IgD-negative memory B cell (primary cell): ENCODE measurements around the gene PITPNC1. TPM values are rescaled to one million over a fixed set of nuclear protein-coding genes. Genes with fewer than 3 reads are reported as not detected.

Experiments used
- H3K27ac Mint-ChIP-seq, 3 donors: one replicate each; pipeline ENCODE4 v1.8.0; 2020 to 2022; ENCODE audit warnings: mild to moderate bottlenecking in 3 of 3, mixed read lengths in 3 of 3, moderate library complexity in 1 of 3
- H3K27me3 Mint-ChIP-seq: one replicate; pipeline ENCODE4 v1.8.0; 2021; ENCODE audit warnings: mixed read lengths
- H3K36me3 Mint-ChIP-seq: one replicate; pipeline ENCODE4 v1.8.0; 2020; ENCODE audit warnings: mild to moderate bottlenecking, mixed read lengths
- H3K4me1 Mint-ChIP-seq, 3 donors: one replicate each; pipeline ENCODE4 v1.8.0; 2020 to 2022; ENCODE audit warnings: mixed read lengths in 3 of 3, mild to moderate bottlenecking in 1 of 3
- H3K4me3 Mint-ChIP-seq, 4 donors: one replicate each; pipeline ENCODE4 v1.8.0; 2020 to 2022; ENCODE audit warnings: mild to moderate bottlenecking in 4 of 4, mixed read lengths in 4 of 4, moderate library complexity in 3 of 4
- H3K9me3 Mint-ChIP-seq, 3 donors: one replicate each; pipeline ENCODE4 v1.8.0; 2020 to 2021; ENCODE audit warnings: mixed read lengths in 3 of 3, mild to moderate bottlenecking in 1 of 3
- polyA plus RNA-seq: library from polyadenylated mRNA; unstranded; fragments of 300-500 nt; fragmentation: Illumina TruSeq; gene quantifications from one replicate; pipeline ENCODE4 v1.2.3, GENCODE V29; 2021

Gene PITPNC1
- polyA plus RNA-seq, 1 donor from 2014 or later: 26.0 TPM

DNA sequence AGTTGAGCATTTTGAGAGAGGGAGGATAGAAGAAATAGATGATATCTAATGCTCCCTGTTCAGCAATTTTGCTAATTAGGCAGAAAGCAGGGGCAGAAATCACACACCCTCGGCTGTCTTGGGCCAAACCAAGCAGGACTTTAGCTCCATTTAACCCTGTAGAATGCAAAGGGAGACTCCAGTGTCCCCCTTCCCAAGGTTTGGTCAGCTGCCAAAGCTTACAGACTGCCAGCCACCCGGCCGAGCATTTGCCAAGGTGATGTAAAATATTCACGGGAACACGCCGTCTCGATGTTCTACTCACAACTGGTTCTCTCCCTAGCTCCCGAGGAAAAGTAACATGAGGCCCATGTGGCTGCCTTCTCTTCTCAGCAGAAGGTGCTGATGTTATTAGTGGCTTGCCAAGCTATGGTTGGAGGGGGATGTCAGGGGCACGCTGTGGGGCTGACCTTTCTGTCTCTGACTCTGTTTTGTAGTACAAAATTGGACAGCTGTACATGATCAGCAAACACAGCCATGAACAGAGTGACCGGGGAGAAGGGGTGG lies 155.3 kb downstream of the PITPNC1 start:
- H3K27ac Mint-ChIP-seq: no peak overlapping the region
- H3K36me3 Mint-ChIP-seq: peaks cover 3% of the 10 kb centered on the region
- H3K9me3 Mint-ChIP-seq: no peaks in the 10 kb centered on the region
- H3K27me3 Mint-ChIP-seq: no peaks in the 10 kb centered on the region
- H3K4me3 Mint-ChIP-seq: no peak overlapping the region
- peaks cover 3 to 12% (median 12%) of the 10 kb centered on the region in 3 donors for H3K4me1 Mint-ChIP-seq

DNA sequence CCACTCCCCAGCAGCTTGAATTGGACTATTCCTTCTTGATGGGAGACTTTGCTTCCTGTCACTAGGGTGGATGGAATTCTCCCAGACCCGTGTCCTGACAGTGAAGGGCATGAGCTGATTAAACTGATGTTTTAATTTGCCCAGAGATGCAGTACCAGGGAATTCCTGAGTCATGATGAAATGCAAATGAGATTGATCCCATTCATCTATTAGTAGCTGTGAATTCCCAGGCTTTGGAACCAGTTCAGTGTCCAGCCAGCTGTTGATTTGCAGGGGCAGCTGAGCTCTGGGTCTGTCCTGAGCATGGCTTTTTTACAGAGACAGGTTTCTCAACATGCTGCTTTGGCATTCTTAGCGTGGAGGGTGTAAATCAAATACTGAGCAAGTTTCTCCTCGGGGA lies 157.9 kb downstream of the PITPNC1 start:
- H3K27ac Mint-ChIP-seq: no peak overlapping the region
- no peaks in the 10 kb centered on the region for H3K27me3 Mint-ChIP-seq
- H3K4me3 Mint-ChIP-seq: no peak overlapping the region
- peaks cover 3 to 12% (median 8%) of the 10 kb centered on the region in 3 donors for H3K4me1 Mint-ChIP-seq
- peaks cover 3% of the 10 kb centered on the region for H3K36me3 Mint-ChIP-seq
- no peaks in the 10 kb centered on the region for H3K9me3 Mint-ChIP-seq

DNA sequence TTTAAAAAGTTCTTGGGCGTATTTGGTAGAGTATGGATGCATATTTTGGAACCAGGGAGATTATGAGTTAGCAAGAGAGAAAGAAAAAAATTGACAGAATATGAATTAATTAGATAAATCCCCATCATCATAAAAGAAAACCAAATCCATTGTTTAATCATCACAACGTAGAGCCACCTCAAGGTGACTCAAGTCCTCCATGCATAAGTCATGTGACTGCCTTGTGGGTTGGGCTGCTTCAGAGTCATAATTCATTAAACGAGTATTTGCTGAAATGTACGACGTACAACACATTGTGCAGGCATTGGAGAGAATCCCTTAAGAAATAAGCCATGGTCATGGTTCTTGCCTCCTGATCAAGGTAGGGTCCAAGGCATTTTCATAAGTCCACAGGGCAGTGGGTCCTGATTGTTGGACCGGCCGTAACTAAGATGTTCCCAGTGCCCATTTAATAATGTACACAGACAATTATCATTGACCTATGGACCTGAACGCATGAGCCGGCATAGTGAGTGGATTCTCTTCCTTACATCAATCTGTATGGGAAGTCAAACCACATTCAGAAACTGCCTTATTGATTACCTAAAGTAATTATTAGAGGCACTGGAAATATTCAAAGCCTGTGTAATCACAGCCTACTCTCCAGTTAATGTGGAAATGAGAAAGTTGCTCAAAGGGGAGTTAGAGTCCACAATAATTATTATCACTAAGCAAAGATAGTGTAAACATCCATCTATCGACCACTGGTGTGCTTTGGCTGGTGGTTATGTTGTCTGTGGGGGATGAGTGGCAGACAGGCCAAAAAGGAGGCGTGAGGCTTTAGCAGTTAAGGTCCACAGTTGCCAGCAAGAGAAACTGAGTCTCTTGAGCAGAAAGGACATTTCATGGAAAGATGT lies 165.4 kb downstream of the PITPNC1 start:
- no peaks in the 10 kb centered on the region for H3K9me3 Mint-ChIP-seq
- no peaks in the 10 kb centered on the region for H3K27me3 Mint-ChIP-seq
- no peak overlapping the region for H3K27ac Mint-ChIP-seq
- H3K4me1 Mint-ChIP-seq: peaks cover 0 to 8% (median 8%) of the 10 kb centered on the region in 3 donors
- no peaks in the 10 kb centered on the region for H3K36me3 Mint-ChIP-seq
- H3K4me3 Mint-ChIP-seq: no peak overlapping the region

- Mint-ChIP-seq H3K4me3 (no peak overlapping the region), H3K4me1 (peaks cover 0 to 9% (median 8%) of the 10 kb centered on the region in 3 donors), H3K27me3 (no peaks in the 10 kb centered on the region), H3K9me3 (no peaks in the 10 kb centered on the region), H3K36me3 (no peaks in the 10 kb centered on the region), H3K27ac (peak overlapping the region in 1 of 3 donors; percentile 89)
Measured at GRCh38 chr17:67544364-67544955, 167.4 kb downstream of the PITPNC1 start.

DNA sequence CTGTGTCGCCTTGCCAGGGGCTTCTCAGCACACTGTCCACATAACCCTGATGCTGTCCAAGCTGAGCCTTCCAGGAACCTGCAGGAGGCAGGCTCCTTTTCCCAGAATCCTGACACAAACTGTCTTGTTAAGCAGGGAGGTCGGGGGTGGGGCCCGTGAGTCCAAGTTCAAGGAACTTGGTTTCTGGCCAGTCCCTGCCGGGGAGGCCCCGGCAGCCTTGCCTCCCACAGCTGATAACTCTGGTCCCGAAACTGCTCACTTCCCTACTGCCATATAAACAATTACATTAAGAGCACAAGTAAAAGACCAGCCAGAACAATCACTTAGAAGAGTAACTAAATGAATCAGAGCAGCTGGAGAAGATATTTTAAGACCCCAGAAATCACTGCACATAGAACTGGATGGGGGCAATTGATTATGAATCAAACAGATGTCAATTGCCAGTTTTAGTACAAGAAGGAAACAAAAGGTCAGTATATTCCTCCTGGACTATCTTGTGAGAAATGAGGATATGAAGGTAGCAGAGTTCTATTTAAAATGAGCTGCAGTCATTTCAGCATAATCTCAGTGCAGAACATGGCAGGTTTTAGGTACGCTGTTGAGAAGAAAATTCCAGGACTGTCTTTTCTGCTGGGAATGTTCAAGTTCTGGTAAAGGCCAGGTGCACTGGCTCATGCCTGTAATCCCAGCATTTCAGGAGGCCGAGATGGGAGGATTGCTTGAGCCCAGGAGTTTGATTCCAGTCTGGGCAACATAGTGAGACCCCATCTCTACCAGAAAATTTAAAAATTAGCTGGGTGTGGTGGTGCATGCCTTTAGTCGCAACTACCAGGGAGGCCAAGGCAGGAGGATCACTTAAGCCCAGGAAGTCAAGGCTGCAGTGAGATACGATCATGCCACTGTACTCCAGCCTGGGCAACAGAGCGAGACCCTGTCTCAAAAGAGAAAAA lies 169.8 kb downstream of the PITPNC1 start:
- Mint-ChIP-seq H3K9me3 (no peaks in the 10 kb centered on the region), H3K4me3 (no peak overlapping the region), H3K4me1 (peaks cover 0 to 9% (median 8%) of the 10 kb centered on the region in 3 donors), H3K27ac (no peak overlapping the region), H3K27me3 (no peaks in the 10 kb centered on the region), H3K36me3 (no peaks in the 10 kb centered on the region)

GRCh38 chr17:67548693-67549092 lies 171.6 kb downstream of the PITPNC1 start:
- Mint-ChIP-seq H3K9me3 (no peaks in the 10 kb centered on the region), H3K27ac (peak overlapping the region in 1 of 3 donors; percentile 63), H3K27me3 (no peaks in the 10 kb centered on the region), H3K4me3 (no peak overlapping the region), H3K36me3 (no peaks in the 10 kb centered on the region), H3K4me1 (peaks cover 0 to 9% (median 8%) of the 10 kb centered on the region in 3 donors)

DNA sequence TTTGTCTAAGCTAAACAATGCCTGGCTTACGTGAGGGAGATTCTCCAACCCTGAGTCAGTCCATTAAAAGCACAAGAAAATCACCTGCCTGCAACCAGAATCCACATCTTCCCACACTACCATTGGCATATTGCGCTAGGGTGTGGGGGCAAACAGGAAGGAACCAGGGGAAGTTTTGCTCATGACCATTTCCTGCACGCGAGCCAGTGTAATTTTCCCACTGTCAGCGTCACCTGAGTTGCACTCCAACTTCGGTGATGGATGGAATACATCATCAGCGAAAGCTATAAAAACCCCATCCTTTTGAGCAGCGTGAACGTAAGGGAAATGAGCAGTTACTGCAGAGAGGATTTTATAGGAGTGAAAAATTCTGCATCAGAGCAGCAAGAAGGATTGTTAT lies 172.7 kb downstream of the PITPNC1 start:
- H3K27me3 Mint-ChIP-seq: no peaks in the 10 kb centered on the region
- H3K9me3 Mint-ChIP-seq: no peaks in the 10 kb centered on the region
- H3K4me3 Mint-ChIP-seq: no peak overlapping the region
- H3K36me3 Mint-ChIP-seq: no peaks in the 10 kb centered on the region
- no peak overlapping the region for H3K27ac Mint-ChIP-seq
- peaks cover 0 to 9% (median 8%) of the 10 kb centered on the region in 3 donors for H3K4me1 Mint-ChIP-seq

DNA sequence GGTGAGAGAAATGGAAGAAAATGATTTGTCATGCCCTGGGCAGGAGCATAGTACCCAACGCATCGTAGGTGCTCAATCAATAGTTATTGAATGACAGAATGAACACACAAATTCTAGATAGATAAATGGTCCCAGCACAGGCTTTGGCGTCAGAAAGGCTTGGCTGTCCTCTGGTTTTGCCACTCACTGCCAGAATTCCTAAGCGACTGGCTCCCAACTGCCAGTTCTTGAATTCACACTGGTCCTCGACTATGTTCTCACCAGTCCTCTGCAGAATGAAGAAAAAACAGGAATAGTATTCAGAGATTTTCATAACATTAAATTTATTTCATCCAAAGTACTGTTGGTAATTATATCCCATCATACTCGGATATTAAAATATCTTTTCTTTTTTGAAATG lies 177.6 kb downstream of the PITPNC1 start:
- H3K9me3 Mint-ChIP-seq: peaks cover 0 to 7% (median 2%) of the 10 kb centered on the region in 3 donors
- H3K27ac Mint-ChIP-seq: no peak overlapping the region
- peaks cover 4% of the 10 kb centered on the region for H3K36me3 Mint-ChIP-seq
- no peaks in the 10 kb centered on the region for H3K27me3 Mint-ChIP-seq
- H3K4me3 Mint-ChIP-seq: no peak overlapping the region
- no peaks in the 10 kb centered on the region for H3K4me1 Mint-ChIP-seq

DNA sequence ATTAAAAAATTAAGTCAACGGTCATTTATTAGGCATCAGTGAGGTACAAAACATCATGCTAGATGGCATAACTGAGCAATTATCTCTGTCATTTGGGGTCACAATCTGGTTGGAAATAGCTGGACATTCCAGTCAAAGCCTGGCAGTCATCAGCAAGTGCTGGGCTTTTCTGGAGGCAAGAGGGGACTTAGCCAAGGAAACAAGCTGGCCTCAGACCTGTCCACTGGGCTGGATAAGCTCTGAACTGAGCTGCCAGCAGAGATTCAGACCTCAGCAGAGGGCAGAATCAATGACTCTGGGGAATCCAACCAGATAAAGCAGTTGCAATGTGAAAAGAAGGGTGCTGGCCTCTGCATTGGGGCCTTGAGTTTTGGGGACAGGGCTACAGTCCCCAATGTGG lies 178.8 kb downstream of the PITPNC1 start:
- no peak overlapping the region for H3K4me3 Mint-ChIP-seq
- H3K27me3 Mint-ChIP-seq: no peaks in the 10 kb centered on the region
- H3K4me1 Mint-ChIP-seq: no peaks in the 10 kb centered on the region
- H3K9me3 Mint-ChIP-seq: peaks cover 0 to 7% (median 2%) of the 10 kb centered on the region in 3 donors
- peaks cover 4% of the 10 kb centered on the region for H3K36me3 Mint-ChIP-seq
- H3K27ac Mint-ChIP-seq: peak overlapping the region in 1 of 3 donors; percentile 18

DNA sequence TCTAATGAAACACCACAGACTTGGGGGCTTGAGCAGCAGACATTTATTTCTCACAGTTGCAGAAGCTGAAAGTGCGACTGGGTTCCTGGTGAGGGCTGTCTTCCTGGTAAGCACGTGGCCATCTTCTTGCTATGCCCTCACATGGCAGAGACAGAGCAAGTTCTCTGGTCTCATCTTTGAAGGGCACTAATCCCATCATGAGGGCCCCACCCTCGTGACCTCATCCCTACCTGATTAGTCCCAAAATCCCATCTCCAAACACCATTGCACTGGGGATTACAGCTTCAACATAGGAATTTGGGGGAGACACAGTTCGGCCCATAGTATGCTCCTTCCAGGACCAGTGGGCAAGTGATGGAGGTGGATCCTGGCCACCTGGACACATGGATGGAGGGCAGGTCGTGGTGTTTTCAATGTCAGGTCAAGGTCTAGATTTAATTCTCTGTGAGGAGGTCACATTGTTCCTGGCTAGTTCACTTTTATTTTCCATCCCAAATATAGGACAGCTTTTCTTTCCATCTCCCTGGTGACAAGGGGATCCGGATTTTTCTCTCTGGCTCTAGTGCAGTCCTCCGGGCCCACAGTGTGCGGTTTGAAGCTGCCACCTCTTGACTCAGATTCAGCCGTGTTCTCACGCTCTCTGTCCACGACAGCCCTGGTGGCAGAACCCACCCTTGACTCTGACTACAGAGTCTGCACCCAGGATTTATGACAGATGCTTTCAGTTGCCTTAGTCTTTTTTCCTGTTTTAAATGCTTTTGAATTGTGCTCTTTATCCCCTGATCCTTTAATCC lies 180.2 kb downstream of the PITPNC1 start:
- no peak overlapping the region for H3K27ac Mint-ChIP-seq

DNA sequence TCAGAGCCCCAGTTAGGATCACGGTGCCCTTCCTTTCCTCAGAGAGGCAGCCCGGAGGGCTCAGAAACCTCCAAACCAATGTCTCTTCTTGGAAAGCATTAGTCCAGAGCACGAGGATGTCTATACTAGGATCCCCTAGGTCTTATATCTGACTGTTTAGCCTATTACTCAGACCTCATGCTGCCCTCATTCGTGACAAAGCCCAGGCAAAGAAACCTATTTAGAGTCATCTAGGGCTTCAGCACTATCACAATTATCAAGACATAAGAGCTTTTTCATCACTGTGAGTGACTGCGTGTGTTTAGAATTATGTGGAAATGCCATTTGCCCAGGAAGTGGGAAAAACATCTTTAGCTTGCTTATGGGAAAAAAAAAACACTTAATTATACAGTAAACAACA lies 180.8 kb downstream of the PITPNC1 start:
- Mint-ChIP-seq H3K36me3 (peaks cover 5% of the 10 kb centered on the region), H3K27ac (no peak overlapping the region), H3K9me3 (peaks cover 0 to 7% (median 2%) of the 10 kb centered on the region in 3 donors), H3K4me3 (no peak overlapping the region), H3K27me3 (no peaks in the 10 kb centered on the region), H3K4me1 (no peaks in the 10 kb centered on the region)

More for the DNA sequence above, 180.2 kb downstream of the PITPNC1 start:
- H3K36me3 Mint-ChIP-seq: peaks cover 5% of the 10 kb centered on the region
- H3K4me3 Mint-ChIP-seq: no peak overlapping the region
- H3K9me3 Mint-ChIP-seq: peaks cover 0 to 7% (median 2%) of the 10 kb centered on the region in 3 donors
- no peaks in the 10 kb centered on the region for H3K27me3 Mint-ChIP-seq
- no peaks in the 10 kb centered on the region for H3K4me1 Mint-ChIP-seq

- H3K36me3 Mint-ChIP-seq: peaks cover 5% of the 10 kb centered on the region
Measured at GRCh38 chr17:67558740-67559380, 181.8 kb downstream of the PITPNC1 start.

DNA sequence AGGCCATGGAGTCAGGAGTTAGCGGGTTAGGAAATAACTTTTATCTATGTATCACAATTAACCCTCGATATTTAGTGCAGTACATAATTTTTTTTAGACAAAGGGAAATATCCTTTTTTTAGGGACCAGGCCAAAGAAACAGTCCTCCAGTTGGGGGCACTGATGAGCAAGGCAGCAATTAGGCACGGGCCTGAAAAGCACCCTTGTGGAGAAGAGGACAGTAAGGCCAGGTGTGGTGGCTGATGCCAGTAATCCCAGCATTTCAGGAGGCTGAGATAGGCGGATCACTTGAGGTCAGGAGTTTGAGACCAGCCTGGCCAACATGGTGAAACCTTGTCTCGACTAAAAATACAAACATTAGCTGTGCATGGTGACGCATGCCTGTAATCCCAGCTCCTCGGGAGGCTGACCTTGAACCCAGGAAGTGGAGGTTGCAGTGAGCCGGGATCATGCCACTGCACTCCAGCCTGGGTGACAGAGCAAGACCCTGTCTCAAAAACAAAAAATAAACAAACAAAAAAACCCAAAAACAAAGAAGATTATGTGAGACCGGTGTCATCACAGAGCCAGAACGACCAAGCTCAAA lies 182.4 kb downstream of the PITPNC1 start:
- Mint-ChIP-seq H3K36me3 (peaks cover 5% of the 10 kb centered on the region), H3K4me3 (no peak overlapping the region), H3K9me3 (peaks cover 0 to 7% (median 2%) of the 10 kb centered on the region in 3 donors), H3K27ac (peak overlapping the region in 1 of 3 donors; percentile 25), H3K27me3 (no peaks in the 10 kb centered on the region), H3K4me1 (no peaks in the 10 kb centered on the region)

More at GRCh38 chr17:67558740-67559380, 181.8 kb downstream of the PITPNC1 start:
- no peaks in the 10 kb centered on the region for H3K27me3 Mint-ChIP-seq
- H3K27ac Mint-ChIP-seq: peak overlapping the region in 1 of 3 donors; percentile 25
- no peaks in the 10 kb centered on the region for H3K4me1 Mint-ChIP-seq
- H3K9me3 Mint-ChIP-seq: peaks cover 0 to 7% (median 2%) of the 10 kb centered on the region in 3 donors
- H3K4me3 Mint-ChIP-seq: no peak overlapping the region
